ENCODE data around the gene EGFR. TPM values are rescaled to one million over a fixed set of nuclear protein-coding genes. Genes with fewer than 3 reads are reported as not detected.

Gene EGFR
- total RNA-seq, 1 donor from 2014 or later, result 62.7 TPM

GRCh38 chr7:55177068-55177530, 158.3 kb downstream of the EGFR start:
- intact Hi-C loops (cut with DNase I), result no loop called here

DNA sequence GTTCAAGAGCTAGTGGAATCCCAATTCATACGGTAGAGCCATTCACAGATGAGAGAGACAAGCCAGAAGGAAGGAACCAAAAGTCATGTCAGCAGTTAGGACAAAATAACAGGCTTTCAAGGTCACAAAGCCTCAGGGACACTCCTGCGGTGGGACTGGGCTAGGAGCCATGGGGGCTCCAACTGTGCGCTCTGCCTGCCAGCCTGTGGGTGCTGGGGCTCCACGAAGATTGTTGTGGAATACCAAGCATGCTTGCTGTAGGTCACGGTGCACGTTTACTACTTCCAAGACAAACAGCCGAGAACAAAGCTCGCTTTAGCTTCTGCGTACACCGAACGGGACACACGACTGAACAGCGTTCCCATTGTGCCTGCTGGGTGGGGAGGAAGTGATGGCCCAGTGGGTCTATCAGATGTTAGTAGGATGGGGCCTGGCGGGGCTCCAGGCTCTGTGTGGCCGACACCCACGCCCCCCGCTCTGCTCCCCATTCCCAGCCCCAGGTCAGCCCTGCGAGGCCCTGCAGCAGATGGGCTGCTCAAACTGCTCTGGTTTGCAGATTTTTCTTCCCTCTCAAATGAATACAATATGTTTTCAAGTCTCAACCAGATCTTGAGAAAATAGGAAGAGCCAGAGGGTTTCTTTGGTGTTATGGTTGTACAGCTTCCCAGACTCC, 158.9 kb downstream of the EGFR start:
- Histone ChIP-seq H3K4me3 (no peak overlapping the region), H3K4me1 (no peaks in the 10 kb centered on the region), H3K9me3 (no peaks in the 10 kb centered on the region), H3K27ac (no peak overlapping the region), H3K36me3 (peaks cover 95% of the 10 kb centered on the region), H3K27me3 (ENCODE audit: low read depth) (no peaks in the 10 kb centered on the region)
- intact Hi-C loops (cut with DNase I), result no loop called here
- ATAC-seq (peak in 1 of 2 donors; percentile 28), DNase-seq (no peak)
- TF ChIP-seq, protein P1, sequence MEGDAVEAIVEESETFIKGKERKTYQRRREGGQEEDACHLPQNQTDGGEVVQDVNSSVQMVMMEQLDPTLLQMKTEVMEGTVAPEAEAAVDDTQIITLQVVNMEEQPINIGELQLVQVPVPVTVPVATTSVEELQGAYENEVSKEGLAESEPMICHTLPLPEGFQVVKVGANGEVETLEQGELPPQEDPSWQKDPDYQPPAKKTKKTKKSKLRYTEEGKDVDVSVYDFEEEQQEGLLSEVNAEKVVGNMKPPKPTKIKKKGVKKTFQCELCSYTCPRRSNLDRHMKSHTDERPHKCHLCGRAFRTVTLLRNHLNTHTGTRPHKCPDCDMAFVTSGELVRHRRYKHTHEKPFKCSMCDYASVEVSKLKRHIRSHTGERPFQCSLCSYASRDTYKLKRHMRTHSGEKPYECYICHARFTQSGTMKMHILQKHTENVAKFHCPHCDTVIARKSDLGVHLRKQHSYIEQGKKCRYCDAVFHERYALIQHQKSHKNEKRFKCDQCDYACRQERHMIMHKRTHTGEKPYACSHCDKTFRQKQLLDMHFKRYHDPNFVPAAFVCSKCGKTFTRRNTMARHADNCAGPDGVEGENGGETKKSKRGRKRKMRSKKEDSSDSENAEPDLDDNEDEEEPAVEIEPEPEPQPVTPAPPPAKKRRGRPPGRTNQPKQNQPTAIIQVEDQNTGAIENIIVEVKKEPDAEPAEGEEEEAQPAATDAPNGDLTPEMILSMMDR (IDR thresholded peaks at IDR 0.05), result no peak

More at GRCh38 chr7:55177068-55177530, 158.3 kb downstream of the EGFR start:
- H3K27me3 ChIP-seq (ENCODE audit: low read depth), result no peaks in the 10 kb centered on the region
- H3K4me1 ChIP-seq, result no peaks in the 10 kb centered on the region
- no peak overlapping the region for H3K4me3 ChIP-seq
- DNase-seq (no peak), ATAC-seq (no peak)
- no peak overlapping the region for H3K27ac ChIP-seq
- H3K36me3 ChIP-seq, result peaks cover 95% of the 10 kb centered on the region
- H3K9me3 ChIP-seq, result no peaks in the 10 kb centered on the region
- TF ChIP-seq, protein P1 (IDR thresholded peaks at IDR 0.05), result no peak

DNA sequence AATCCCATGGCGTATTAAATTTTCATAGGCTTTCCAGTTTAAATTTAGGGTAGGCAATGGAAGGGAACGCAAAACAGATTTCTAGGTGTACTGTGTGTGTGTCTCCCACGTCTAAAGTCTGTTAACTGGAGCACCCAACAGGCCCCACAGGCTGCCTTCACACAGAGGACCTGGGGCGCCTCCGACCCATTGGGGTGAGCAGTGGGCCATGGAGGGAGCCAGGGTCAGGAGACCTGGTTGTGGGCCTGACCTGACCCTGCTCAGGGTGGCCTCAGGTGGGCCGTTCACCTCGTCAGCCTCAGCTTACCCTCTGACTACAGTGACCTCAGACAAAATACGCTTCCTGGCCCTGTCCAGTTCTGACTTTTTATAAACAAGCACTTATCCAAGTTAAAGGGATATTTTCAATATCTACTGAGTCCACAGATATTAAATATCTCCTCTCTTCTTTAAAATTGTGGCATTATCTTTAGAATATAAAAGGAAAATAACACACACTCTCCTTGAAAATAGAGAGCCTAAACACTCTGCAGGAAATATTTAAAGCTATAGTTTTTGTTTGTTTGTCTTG, 159.6 kb downstream of the EGFR start:
- no peak overlapping the region for H3K4me3 ChIP-seq
- DNase-seq (no peak), ATAC-seq (no peak)
- no peaks in the 10 kb centered on the region for H3K4me1 ChIP-seq
- intact Hi-C loops (cut with DNase I), result no loop called here
- peaks cover 94% of the 10 kb centered on the region for H3K36me3 ChIP-seq
- H3K9me3 ChIP-seq, result no peaks in the 10 kb centered on the region
- H3K27ac ChIP-seq, result no peak overlapping the region
- no peaks in the 10 kb centered on the region for H3K27me3 ChIP-seq (ENCODE audit: low read depth)
- TF ChIP-seq, protein P1 (IDR thresholded peaks at IDR 0.05), result no peak

- H3K27ac ChIP-seq, result no peak overlapping the region
- H3K36me3 ChIP-seq, result peaks cover 94% of the 10 kb centered on the region
- TF ChIP-seq, protein P1 (IDR thresholded peaks at IDR 0.05), result no peak
- H3K27me3 ChIP-seq (ENCODE audit: low read depth), result no peaks in the 10 kb centered on the region
- H3K4me1 ChIP-seq, result no peaks in the 10 kb centered on the region
- intact Hi-C loops (cut with DNase I), result no loop called here
- ATAC-seq (peak in 1 of 2 donors; percentile 46), DNase-seq (no peak)
- H3K9me3 ChIP-seq, result no peaks in the 10 kb centered on the region
- no peak overlapping the region for H3K4me3 ChIP-seq
Measured at GRCh38 chr7:55178863-55179773, 160.3 kb downstream of the EGFR start.

DNA sequence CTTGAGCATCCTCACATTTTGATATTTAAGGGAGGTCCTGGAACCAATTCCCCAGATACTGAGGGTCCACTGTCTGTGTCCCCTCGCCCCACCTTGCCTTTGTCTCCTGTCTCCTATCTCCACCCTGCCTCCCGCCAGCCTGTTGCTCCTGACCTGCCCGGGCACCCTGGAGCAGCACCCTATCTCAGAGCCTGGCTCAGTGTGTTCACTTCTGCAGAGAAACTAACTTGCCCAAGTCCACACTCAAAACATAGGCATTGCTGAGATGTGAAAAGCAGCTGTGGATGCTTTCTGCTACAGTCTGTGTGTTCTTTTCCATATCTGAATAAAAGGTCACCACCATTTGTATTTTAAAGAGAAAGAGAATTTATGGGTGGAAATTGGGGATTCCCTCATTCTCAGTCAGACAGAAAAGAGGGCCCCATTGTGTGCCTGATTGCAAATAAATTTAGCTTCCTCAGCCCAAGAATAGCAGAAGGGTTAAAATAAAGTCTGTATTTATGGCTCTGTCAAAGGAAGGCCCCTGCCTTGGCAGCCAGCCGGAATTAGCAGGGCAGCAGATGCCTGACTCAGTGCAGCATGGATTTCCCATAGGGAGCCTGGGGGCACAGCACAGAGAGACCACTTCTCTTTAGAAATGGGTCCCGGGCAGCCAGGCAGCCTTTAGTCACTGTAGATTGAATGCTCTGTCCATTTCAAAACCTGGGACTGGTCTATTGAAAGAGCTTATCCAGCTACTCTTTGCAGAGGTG, 161.3 kb downstream of the EGFR start:
- no peak for ATAC-seq
- H3K4me3 ChIP-seq, result no peak overlapping the region
- no peaks in the 10 kb centered on the region for H3K4me1 ChIP-seq
- DNase-seq, result no peak
- H3K36me3 ChIP-seq, result peaks cover 94% of the 10 kb centered on the region
- TF ChIP-seq, protein P1 (IDR thresholded peaks at IDR 0.05), result no peak
- H3K27ac ChIP-seq, result no peak overlapping the region
- intact Hi-C loops (cut with DNase I), result no loop called here
- H3K27me3 ChIP-seq (ENCODE audit: low read depth), result no peaks in the 10 kb centered on the region
- H3K9me3 ChIP-seq, result no peaks in the 10 kb centered on the region
